Adipose tissue (tissue), 3 donors: ENCODE measurements around the gene FARSB. TPM values are rescaled to one million over a fixed set of nuclear protein-coding genes. Genes with fewer than 3 reads are reported as not detected.
"Not testable (repeated sequence)": the region's sequence is repeated elsewhere in the genome, so short reads cannot be mapped to it uniquely, and the experiment has no call there.

Experiments
- H3K27ac ChIP-seq: one replicate; pipeline ENCODE4 v1.5.1; 2013; ENCODE audit warnings: low read depth, low read length
- WGBS, 3 donors: extraction: QIAGEN DNeasy Blood & Tissue Kit; methylation state at CpG; one replicate each; pipeline ENCODE4 v1.1.7; 2013; 5-methylcytosine and 5-hydroxymethylcytosine counted together
- polyA plus RNA-seq, 3 donors: library from polyadenylated mRNA; stranded (reverse); fragments of 200-250 nt; gene quantifications; one replicate each; pipeline ENCODE4 v1.2.3, GENCODE V29; 2013
- donor health status: healthy with polysubstance abuse.
- donor health status: Bipolar disorder and iron deficiency.
- donor health status: healthy.

FARSB gene
- 10 to 100 TPM in 2 of 3 donors, 1 to 10 TPM in 1; 9.1 to 14.3 (median 11.9) TPM for polyA plus RNA-seq

DNA sequence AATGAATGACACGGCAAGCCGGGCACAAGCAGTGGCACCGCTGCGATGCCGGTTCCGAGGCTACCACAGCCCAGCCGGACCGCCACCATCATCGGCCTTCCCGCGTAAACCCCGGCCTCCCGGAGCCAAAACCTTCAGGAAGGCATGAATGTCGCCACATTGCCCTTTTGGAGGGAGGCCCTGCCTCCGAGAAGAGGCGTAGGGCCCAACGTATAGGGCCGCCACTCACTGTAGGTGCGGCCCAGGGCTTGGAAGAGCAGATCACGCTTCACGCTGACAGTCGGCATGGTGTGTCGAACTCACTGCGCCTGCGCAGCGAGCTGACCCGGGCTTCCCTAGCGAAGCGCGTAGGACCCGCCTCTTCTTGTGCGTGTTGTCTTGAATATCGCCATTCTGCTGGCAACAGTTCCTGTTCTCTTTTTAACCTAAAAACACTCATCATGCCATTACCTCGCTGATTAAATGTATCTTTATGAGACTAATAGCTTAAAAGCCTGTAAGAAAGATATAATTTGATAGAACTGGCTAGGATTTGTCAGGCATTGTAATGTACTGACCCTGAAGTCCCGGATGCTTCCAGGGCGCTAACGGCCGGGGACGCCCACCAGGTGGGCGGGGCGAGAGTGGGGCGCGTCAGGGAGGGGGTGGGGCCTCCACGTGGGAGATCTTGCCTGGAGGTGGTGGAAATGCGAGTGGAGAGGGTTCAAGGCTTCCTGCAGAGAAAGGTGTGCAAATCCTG lies at the start of gene FARSB:
TSS of gene FARSB (minus strand) at position 306 of the 739 bp plus-strand sequence. CDS start at position 287, 19 bp downstream.
- H3K27ac ChIP-seq, result peak within 1 kb of the TSS; percentile 68
- 0 to 1% (median 0%) methylated on average over 45 of the region's 45 CpGs for WGBS, 3 donors

DNA sequence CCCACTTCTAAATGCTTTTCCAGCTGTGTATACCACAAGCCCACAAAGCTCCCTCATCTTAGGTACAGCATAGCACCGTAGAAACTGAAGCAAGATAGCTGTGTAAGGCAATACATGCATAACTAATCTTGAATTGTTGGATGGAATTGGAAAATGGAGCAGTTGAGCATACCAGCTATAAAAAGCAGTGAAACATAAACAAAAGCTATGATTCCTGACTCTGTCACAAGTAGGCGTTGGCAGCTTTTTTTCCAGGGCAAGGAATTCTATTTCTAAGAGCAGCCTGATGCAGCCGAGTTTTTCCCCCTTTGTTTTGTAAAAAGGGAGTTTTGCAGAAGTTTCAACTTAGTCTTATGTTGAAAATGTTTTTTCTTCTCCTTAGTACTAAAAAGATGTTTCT lies 48.0 kb upstream of the FARSB start:
- 75 to 81% (median 77%) methylated on average over 3 of the region's 3 CpGs for WGBS, 3 donors
- H3K27ac ChIP-seq, result no peak overlapping the region

DNA sequence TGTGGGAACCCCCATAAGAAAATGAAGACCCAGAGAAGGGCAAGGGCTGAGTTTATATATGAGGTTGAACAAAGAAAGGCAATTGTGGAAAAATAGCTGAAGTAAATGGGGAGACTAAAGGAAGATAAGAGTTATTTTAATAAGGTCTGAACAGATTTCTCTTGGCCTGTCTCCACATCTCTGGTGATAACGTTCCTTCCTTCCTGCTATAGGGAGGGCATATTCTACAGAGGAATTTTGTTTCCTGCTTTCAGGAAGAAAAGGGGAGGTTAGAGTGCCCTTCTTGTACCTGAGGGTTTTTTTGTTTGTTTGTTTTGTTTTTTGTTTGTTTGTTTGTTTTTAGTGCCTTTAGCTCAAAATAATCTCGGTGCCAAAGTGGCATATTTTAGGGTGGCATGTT lies 47.2 kb upstream of the FARSB start:
- 29 to 57% (median 55%) methylated on average over 2 of the region's 2 CpGs for WGBS, 3 donors
- H3K27ac ChIP-seq, result no peak overlapping the region

DNA sequence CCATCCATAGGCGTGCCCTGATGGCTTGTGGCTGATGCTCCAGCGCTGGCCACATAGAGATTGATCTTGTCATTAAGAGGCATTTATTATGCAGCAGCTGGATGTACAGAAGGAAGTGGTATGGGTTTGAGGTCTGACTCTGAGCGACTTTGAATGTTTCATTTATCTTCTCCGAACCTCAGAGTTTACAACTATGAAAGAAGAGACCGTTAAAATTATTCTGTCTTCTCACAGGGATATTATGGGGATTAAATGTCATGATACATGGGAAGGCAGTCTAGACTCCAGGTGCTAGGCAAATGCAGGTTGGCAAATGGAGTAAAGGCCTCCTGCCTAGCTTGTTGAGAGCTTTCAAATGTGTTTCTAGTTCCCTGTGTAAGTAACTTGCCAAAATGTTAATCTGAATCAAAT lies 45.8 kb upstream of the FARSB start:
- no peak overlapping the region for H3K27ac ChIP-seq
- WGBS, 3 donors, result 39 to 74% (median 53%) methylated on average over 5 of the region's 5 CpGs

DNA sequence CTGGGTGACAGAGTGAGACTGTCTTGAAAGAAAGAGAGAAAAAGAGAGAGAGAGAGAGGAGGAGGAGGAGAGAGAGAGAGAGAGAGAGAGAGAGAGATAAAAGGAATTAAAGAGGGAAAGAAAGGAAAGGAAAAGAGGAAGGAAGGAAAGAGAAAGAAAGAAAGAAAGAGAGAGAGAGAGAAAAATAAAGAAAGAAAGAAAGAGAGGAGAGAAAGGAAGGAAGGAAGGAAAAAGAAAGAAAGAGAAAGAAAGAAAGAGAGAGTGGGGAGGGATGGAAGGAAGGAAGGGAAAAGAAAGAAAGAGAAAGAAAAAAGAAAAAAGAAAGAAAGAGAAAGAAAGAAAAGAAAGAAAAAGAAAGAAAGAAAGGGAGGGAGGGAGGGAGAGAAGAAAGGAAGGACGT lies 45.3 kb upstream of the FARSB start:
- WGBS, 3 donors, result 58 to 86% (median 67%) methylated on average over 1 of the region's 1 CpG

DNA sequence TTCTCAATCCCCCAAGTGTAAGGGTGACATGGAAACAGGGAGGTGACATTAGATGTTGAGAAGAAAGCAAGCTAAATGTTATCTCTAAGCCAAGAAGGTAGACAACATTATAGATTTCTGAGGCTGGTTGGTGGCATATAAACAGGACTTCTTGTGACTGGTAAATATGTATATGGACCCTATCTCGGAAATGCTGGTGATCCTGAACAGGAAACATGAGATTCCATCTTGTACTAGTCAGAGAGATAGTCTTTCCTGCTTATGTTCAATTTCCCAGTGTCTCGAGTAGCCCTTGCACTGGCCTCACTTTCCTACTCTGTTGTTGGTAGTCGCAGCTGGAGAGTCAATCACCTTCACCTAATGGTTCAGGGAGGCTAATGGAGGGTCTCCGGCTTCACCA lies 42.4 kb upstream of the FARSB start:
- WGBS, 3 donors, result 86 to 88% (median 86%) methylated on average over 4 of the region's 4 CpGs
- no peak overlapping the region for H3K27ac ChIP-seq

More for the DNA sequence above, 45.3 kb upstream of the FARSB start:
- H3K27ac ChIP-seq, result no peak overlapping the region

DNA sequence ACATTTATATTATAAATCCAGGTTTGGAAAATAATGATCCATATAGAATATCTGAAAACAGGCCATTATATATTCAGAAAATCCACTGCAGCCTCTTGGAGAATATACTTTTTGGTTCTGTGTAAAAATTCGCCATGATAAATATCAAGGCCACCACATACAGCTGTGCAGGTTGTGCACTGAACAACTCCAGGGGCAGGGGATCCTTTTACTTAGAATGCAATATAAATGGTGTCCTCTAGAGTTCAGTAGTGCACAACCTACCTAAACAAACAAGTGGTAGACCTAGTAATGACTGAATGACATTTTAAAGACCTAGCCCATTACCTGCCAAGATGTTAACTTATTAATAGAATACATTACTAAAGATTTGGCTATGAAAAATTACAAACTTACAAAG lies 37.9 kb upstream of the FARSB start:
- no peak overlapping the region for H3K27ac ChIP-seq
- 80 to 98% (median 83%) methylated on average over 1 of the region's 1 CpG for WGBS, 3 donors

DNA sequence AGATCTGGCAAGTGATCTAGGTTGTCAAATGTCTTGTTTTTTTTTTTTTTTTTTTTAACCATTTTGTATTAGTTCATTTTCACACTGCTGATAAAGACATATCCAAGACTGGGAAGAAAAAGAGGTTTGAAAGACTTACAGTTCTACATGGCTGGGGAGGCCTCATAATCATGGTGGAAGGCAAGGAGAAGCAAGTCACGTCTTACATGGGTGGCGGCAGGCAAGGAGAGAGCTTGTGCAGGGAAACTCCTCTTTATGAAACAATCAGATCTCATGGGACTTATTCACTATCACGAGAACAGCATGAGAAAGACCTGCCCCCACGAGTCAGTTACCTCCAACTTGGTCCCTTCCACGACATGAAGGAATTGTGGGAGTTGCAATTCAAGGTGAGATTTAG lies 37.5 kb upstream of the FARSB start:
- not testable (repeated sequence) for H3K27ac ChIP-seq
- 77 to 97% (median 89%) methylated on average over 5 of the region's 5 CpGs for WGBS, 3 donors

DNA sequence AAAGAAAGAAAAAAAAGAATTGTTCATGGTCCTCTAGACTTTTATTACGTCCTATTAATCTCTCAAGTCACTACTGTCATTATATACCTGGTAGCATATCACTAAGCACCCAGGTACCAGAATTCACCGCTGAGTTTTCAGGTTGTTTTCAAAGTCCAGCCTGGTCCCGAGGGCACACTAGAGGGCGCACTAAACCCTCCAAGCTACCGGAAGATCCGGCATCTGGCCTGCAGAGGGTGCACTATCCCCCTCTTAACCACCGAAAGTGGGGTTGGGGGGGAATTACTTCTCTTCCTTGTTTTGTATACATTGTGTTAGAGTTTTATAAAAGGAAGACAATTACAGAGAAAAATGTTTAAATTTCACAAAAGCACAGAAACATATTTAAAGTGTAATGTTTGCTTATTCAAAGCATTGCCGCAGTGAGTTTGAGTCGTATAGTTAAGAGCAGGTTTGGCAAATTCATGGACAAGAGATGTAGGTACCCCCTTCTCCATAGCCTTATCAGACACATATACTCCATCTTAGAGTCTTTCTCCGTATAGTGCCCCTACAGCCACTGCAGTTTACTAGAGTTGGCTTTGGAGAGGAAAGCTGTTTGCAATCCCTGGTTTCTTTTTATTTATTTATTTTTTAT lies 34.8 kb upstream of the FARSB start:
- H3K27ac ChIP-seq, result no peak overlapping the region
- 27 to 33% (median 32%) methylated on average over 10 of the region's 10 CpGs for WGBS, 3 donors

DNA sequence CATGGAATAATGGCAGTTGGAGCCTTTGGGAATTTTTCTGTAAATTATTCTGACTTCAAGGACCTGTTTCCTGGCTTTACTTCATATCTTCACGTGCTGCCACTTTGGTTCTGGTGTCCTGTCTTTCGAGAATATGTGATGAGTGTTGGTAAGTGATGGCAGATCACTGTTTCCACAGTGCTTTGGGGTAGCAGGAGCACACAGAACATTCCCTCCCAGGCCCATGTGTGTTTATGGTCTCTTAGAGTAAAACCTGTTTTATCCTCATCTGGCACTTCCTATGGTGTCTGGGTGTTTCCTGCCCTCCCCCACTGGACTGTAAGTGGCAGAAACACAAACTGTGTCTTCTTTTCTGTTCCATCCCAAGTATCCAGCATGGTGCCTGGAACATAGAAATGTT lies 33.4 kb upstream of the FARSB start:
- 56 to 71% (median 56%) methylated on average over 2 of the region's 2 CpGs for WGBS, 3 donors
- no peak overlapping the region for H3K27ac ChIP-seq

DNA sequence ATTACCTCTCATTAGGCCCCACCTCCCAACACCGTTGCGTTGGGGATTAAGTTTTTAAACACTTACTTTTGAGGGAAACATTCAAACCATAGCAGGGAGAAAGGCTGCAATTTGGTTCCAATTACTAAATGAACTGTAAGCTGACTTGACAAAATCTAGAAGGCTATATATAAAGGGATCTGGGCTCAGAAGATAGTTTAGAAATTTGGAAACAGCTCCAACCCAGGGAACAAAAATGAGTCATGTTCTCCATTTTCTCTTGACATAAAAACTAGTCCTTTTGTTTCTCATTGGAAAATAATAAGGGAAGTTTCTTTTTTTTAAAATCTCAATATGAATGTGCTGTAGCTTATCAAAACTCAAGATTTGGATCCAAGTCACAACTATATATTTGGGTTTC lies 33.0 kb upstream of the FARSB start:
- 61 to 77% (median 63%) methylated on average over 2 of the region's 2 CpGs for WGBS, 3 donors
- no peak overlapping the region for H3K27ac ChIP-seq

DNA sequence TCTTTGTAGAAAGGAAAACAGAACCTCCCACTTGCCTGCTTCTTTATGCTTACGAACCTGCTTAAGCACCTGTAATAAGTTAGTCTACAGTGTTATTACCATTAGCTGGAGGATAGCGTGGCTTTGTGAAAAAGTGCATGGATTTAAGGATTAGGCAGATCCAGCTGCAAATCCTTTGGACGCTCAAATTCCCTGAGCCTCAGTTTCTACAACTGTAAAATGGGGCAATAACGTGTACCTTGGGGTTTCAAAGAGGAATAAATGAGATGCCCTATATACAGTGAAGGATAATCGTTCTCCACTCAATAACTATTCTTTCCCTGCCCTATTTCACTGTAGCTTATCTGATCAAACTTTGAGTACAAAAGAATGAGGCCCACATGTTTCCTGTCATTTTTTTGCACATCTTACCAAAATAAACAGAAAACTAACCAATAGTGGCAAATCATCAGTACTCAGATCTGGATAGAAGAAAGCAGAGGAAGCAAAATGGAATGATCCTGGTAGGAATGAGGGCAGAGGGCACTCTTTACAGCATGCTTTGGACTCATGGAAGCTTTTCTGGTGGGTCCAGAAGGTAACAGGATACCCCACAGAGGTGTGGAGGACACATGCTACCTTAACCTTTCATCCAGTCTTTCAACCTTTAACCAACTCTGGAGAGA lies 30.3 kb upstream of the FARSB start:
- no peak overlapping the region for H3K27ac ChIP-seq
- WGBS, 3 donors, result 71 to 78% (median 73%) methylated on average over 5 of the region's 5 CpGs

DNA sequence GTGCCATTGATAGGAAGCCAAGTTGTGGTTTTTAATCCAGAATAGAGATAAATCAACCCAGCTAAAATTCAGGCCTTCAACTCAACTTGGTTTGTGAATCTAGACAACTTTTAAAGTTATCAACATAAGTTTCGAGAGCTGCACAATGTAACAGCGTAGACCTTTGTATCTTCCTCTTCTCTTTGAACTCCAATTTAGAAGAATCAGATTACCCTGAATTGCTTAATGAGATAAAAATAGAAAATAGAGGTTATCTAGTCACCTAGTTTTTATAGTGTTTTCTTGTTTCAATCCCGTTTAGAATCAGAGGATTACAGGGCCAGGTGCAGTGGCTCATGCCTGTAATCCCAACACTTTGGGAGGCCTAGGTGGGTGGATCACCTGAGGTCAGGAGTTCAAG lies 27.9 kb upstream of the FARSB start:
- WGBS, 3 donors, result 86 to 92% (median 87%) methylated on average over 3 of the region's 3 CpGs
- H3K27ac ChIP-seq, result no peak overlapping the region

DNA sequence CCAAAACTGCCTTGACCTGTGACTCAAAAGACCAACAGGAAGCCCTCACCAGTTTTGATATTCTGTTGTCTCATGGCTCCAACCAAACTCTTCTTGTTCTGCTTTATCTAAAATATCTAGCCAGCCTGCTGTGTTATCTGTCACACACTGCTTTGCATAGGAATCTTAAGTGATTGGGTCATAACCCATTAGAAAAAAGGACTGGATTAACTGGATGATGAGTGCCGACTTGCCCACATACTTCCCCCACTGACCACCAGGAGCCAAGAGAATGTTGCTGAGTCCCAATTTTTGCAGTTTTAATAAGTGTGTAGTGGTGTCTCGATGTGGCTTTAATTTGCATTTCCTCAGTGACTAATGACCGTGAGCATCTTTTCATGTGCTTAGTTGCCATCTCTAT lies 22.1 kb upstream of the FARSB start:
- no peak overlapping the region for H3K27ac ChIP-seq
- WGBS, 3 donors, result 75 to 82% (median 77%) methylated on average over 3 of the region's 3 CpGs

DNA sequence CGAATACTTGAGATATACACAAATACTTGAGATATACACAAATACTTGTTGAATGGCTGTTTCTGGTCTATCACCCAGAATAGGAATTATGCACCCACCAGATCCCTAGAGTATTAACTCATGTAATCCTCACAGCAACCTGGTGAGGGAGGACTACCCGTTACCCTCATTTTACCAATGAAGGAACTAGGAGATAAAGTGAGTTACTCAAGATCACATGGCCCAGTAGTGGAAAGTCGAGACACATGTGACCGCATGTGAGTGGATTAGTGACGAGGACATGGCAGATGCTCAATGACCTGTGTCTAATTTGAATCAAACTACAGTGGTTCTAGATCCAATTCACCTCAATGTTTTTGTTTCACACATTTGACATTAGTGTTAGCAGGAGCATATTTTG lies 18.0 kb upstream of the FARSB start:
- 93 to 94% (median 93%) methylated on average over 5 of the region's 5 CpGs for WGBS, 3 donors
- H3K27ac ChIP-seq, result no peak overlapping the region

DNA sequence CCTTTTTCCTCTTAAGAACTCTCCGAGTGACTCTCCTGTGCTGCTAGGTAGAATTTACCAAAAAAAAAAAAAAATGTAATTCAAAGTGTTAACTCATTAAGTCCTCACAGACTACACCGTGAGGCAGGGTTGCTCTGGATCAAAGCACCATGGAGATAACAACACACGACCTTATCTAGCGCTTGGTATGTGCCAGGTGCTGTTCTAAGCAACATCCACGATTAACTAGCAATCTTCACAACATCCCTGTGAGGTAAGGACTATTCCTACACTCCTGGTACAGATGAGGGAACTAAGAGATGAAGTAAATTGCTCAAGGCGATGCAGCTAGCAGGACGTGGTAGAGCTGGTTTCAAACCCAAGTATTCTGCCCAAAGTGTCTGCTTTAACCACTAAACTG lies 17.4 kb upstream of the FARSB start:
- 61 to 78% (median 73%) methylated on average over 7 of the region's 7 CpGs for WGBS, 3 donors
- H3K27ac ChIP-seq, result no peak overlapping the region

DNA sequence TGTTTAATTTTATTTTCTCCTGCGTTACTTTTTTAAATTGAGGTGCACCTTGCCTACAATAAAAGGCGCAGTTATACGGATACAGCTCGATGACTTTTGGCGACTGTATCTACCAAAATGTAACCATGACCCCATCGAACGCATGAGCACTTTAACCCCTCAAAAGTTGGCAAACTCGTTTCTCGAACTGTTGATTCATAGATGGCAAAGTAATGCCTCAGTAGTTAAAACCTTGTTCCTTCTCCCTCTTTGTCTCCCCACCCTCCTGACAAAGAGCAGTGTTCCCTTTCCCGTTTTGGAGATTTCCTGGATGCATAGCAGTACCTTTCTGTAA lies 16.1 kb upstream of the FARSB start:
- no peak overlapping the region for H3K27ac ChIP-seq
- 4 to 20% (median 20%) methylated on average over 10 of the region's 10 CpGs for WGBS, 3 donors

DNA sequence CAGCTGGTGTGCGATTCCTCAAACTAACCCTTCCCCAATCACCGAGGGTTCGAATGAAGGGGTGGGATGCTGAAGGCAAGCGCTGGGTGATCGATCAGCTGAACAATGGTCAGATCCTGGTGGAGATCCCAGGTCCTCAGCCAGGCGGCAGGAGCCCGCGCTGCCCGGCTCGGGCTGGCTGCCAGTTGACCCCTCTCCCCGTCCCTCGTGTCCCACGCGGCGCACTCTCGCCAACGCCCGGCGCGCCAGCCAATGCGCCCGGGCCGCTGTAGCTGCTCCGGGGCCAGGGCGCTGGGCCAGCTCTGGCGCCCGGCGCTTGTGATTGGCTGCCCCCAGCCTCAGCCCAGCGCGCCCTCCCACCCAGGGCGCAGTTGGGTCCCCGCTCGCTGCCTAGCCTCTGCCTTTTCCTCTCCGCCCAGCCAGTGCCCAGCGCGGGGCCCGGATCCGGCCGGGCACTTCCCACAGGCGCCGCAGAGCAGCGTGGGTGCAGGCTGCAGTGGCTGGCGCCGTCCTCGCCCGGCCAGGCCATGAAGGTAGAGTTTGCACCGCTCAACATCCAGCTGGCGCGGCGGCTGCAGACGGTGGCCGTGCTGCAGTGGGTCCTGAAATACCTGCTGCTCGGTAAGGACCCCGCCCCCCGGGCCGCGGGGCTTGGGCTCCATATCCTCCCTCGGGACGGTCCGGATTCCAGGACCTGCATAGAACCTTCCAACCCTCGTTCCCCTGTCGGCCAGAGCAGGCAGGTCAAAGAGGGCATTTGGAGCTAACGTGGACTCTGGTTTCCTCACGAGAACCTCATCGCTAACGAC lies 15.6 kb upstream of the FARSB start, which contains the start of gene MOGAT1:
TSS of gene MOGAT1 (plus strand) at position 400 of the 809 bp plus-strand sequence. CDS start at position 528, 128 bp downstream.
- no peak within 1 kb of the TSS for H3K27ac ChIP-seq
- 2 to 3% (median 3%) methylated on average over 60 to 66 of the region's 66 CpGs for WGBS, 3 donors
